Mucosa of gallbladder (tissue), 1 donor: ENCODE data around the gene SLC25A20. TPM values are rescaled to one million over a fixed set of nuclear protein-coding genes. Genes with fewer than 3 reads are reported as not detected.
"Not testable (repeated sequence)": the region's sequence is repeated elsewhere in the genome, so short reads cannot be mapped to it uniquely, and the experiment has no call there.

Experiments
- DNase-seq: peaks from one replicate; pipeline ENCODE4 v3.0.0-alpha.2; 2020; ENCODE audit warnings: low spot score
- total RNA-seq: library from RNA; stranded (reverse); gene quantifications from one replicate; pipeline ENCODE4 v1.2.1, GENCODE V29; 2021
- donor health status: DM: no; HTN: no; CAD: no.

Gene SLC25A20
- total RNA-seq, result 24.4 TPM

GRCh38 chr3:48898383-48899234 lies at the start of gene SLC25A20:
Gene SLC25A20 (minus strand): TSS chr3:48898882. CDS start chr3:48898794, 88 bp downstream.
- DNase-seq, result peak; percentile 92

GRCh38 chr3:48945891-48946549 lies 47.3 kb upstream of the SLC25A20 start:
- no peak for DNase-seq

- no peak for DNase-seq
Measured at GRCh38 chr3:48945432-48945831, 46.8 kb upstream of the SLC25A20 start.

GRCh38 chr3:48938689-48939088 lies 40.0 kb upstream of the SLC25A20 start:
- no peak for DNase-seq

GRCh38 chr3:48938156-48938555 lies 39.5 kb upstream of the SLC25A20 start:
- DNase-seq, result no peak

GRCh38 chr3:48935530-48935929 lies 36.8 kb upstream of the SLC25A20 start:
- no peak for DNase-seq

- no peak for DNase-seq
Measured at GRCh38 chr3:48934333-48934991, 35.8 kb upstream of the SLC25A20 start.

GRCh38 chr3:48931944-48932580 lies 33.4 kb upstream of the SLC25A20 start:
- DNase-seq, result no peak

GRCh38 chr3:48930590-48930989 lies 31.9 kb upstream of the SLC25A20 start:
- DNase-seq, result no peak

- DNase-seq, result no peak
Measured at GRCh38 chr3:48929358-48930035, 30.8 kb upstream of the SLC25A20 start.

GRCh38 chr3:48928679-48929078 lies 30.0 kb upstream of the SLC25A20 start:
- no peak for DNase-seq

- DNase-seq, result no peak
Measured at GRCh38 chr3:48927928-48928327, 29.2 kb upstream of the SLC25A20 start.

GRCh38 chr3:48926425-48927392 lies 28.0 kb upstream of the SLC25A20 start:
- no peak for DNase-seq

- DNase-seq, result no peak
Measured at GRCh38 chr3:48919215-48920138, 20.8 kb upstream of the SLC25A20 start.

- DNase-seq, result peak; percentile 93
Measured at GRCh38 chr3:48918388-48919214, 19.9 kb upstream of the SLC25A20 start, which contains the start of gene ARIH2. Gene ARIH2 (plus strand): TSS chr3:48918842. CDS start chr3:48927559, 8,717 bp downstream.

GRCh38 chr3:48915296-48915695 lies 16.6 kb upstream of the SLC25A20 start:
- DNase-seq, result no peak

- DNase-seq, result not testable (repeated sequence)
Measured at GRCh38 chr3:48907026-48907425, 8.3 kb upstream of the SLC25A20 start.

GRCh38 chr3:48899273-48899672 lies 591 bp upstream of the SLC25A20 start:
- DNase-seq, result no peak
